ENCODE measurements around the gene AGAP1.

GRCh38 chr2:235926229-235926628 is 432.4 kb downstream of the AGAP1 start:
- TF ChIP-seq CTCF (IDR thresholded peaks at IDR 0.05): no peak
- no peak for TF ChIP-seq EZH2phosphoT487 (IDR thresholded peaks at IDR 0.05)
- TF ChIP-seq EZH2 (IDR thresholded peaks at IDR 0.05): no peak

All from neural progenitor cell (in vitro differentiated cells).